HG03378 (cell line): Measurements from ENCODE around the gene UBD.

Source experiments
- ATAC-seq: cut with Tn5 transposase; IDR thresholded peaks from one replicate; pipeline ENCODE4 v1.9.1; 2021; ENCODE audit warnings: mild to moderate bottlenecking, moderate library complexity; ENCODE audit not compliant: unreplicated experiment

The UBD gene

GRCh38 chr6:29559524-29560287 lies at the start of gene UBD:
UBD (minus strand) TSS chr6:29559732; CDS start chr6:29559701, 31 bp downstream.
- no peak for ATAC-seq

DNA sequence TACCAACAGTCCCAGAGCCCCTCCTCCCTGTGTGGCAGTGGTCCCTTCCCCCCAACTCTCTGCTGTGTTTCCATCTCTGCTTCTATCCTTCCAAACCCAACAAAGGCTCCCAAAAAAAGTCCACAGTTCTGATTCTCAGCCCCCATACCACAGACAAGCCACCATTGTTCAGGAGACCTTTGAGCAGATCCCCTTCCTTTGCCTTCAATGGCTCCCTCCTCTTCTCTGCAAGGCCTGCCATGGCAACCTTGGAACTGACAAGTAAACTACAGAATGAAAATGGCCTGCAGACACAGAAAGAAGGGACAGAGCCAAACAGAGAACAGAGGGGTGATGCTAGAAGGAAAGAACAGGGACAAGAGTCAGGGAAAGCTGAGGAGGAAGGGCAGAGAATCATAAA lies 48.6 kb upstream of the UBD start:
- ATAC-seq = no peak

GRCh38 chr6:29603930-29604329 lies 44.4 kb upstream of the UBD start:
- no peak for ATAC-seq

GRCh38 chr6:29603456-29603855 lies 43.9 kb upstream of the UBD start:
- ATAC-seq = no peak

DNA sequence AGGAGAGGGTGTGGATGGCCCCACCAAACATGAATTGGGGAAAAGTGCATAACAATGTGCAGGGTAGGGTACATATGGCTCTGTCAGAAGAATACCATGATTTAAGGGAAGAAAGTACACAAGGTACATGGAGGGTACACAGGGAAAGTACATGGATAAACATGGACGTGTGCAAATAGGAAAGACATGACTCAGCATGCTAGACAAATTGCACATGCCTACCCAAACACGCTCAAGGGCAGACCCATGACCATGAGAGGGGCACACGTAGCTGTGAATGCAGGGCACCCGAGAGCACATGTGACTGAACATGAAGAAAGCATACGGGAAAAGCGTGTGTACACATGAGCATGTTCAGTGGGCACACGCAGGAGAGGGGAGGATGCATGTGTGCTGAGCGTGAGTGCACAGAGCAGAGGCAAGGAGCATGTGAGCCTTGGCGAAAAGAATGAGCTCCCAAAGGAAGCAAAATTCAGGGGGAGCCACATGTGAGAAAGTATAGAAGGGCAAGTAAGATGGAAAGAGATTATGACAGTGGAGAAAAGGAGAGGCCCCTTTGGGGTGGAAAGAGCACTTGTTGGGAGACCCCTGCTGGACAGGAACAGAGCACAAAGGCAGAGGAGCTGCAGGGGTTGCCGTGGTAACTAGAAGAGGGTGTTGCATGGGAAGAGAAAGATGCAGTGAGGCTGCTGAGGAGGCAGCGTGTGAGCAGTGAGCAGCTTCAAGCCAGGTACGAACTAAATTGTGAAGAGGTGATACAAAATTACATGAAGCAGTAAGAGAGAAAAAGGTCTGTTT lies 43.2 kb upstream of the UBD start:
- no peak for ATAC-seq

GRCh38 chr6:29598172-29598747 lies 38.7 kb upstream of the UBD start:
- no peak for ATAC-seq

DNA sequence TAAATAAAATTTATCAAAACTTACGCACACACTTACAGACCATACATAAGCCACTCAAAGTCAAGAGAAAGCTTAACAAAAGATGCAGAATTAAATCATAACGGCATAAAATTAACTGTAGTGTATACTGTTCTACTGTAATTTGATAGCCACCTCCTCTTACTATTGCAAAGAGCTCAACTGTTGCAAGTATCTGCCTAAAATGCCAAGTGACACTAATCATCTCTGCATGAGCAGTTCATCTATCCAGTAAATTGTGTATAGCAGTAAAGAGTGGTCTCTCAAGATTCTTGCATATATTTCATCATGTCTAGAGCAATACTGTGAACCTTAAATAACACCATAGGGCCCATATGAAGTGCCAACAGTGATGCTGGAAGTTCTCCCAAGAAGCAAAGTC lies 37.7 kb upstream of the UBD start:
- no peak for ATAC-seq

- ATAC-seq = no peak
Observed at GRCh38 chr6:29596381-29596900, 36.9 kb upstream of the UBD start.

DNA sequence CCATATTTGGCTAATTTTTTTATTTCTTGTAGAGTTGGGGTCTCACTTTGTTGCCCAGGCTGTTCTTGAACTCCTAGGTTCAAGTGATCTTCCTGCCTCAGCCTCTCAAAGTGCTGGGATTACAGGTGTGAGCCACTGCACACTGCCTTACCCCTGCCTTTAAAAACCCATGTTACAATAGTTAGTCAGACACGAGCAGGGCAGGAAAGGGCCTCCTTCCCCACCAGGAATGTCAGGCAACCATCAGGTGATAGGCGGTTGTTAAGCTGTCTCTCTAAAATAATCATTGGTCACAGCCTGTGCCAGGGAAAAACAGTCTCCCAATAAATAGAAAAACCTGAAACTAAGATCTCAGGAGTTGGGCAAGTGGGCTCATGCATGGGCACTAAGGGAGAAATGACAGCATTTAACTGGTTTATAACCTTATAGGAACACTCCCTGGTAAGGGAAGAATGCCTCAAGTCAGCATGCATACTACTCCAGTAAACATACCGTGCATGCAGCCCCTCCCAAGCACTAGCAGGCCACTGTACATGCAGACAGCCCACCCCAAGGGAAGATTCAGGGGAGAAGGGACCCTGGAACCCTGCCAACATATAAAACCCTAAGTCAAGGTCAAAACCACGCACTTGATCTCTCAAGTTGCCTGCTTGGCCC lies 33.8 kb upstream of the UBD start:
- ATAC-seq = no peak

DNA sequence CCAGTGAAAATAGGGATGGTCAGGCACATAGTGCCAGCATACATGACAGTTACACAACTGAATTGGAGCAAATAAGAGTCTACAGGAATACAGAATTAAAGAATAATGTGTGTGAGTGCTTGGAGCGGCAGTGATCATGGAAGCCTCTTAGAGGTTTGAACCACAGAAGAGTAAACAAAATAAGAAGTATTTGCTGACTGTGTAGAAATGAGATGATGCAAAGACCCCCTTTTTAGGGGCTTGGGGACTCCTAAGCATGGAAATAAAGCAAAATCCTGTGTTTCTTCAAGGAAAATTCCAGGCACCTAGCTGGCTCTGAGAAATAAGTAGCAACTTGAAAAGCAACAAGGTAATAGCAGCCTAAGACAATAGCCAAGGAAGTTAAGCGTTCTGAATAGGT lies 32.1 kb upstream of the UBD start:
- no peak for ATAC-seq

DNA sequence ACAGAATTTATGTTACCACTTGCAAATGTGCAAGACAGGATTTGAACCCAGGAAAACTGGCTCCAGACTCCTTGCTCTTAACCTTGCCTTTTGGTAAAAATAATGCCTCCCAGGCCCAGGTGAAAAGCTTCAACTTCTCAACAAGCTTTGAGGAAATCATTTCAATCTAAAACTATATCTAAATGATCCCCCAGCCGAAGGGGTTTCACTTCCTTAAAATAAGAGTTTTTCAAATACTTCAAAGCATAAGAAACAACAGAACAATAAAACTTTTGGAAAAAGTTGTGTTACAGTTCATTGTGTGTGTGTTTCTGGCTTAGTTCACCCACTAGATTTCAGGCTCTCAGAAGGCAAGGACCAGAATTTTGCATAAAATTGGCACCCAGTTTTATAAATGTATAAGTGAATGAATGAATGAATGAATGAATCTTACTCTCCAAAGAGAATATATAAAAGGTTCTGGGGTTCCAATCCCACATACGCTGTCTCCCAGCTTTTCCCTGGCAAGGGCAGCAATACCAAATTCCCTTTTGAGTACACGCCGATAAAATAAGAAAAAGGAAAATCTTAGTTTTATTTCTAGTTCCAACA lies 30.8 kb upstream of the UBD start:
- no peak for ATAC-seq

DNA sequence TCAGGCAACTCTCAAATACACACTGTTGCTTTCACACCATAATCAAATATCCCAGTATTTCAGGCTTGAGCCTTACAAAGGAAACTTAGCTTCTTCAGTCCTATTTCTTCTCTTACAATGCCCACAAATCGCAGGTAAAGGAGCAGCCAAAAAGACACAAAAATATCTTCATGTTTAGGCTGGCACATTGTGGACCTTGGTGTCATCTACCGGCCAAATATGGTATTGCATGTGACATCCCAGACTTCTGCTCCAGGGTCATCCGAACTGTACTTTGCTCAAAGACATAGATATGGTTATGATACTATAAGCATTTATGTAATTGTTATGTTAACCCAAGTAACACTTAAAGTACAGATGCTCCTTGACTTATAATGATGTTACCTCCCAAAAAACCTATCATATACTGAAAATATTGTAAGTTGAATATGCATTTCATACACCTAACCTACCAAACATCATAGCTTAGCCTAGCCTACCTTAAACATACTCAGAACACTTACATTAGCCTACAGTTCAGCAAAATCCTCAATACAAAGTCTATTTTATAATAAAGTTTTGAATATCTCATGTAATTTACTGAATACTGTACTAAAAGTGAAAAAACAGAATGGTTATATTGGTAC lies 30.0 kb upstream of the UBD start:
- no peak for ATAC-seq

DNA sequence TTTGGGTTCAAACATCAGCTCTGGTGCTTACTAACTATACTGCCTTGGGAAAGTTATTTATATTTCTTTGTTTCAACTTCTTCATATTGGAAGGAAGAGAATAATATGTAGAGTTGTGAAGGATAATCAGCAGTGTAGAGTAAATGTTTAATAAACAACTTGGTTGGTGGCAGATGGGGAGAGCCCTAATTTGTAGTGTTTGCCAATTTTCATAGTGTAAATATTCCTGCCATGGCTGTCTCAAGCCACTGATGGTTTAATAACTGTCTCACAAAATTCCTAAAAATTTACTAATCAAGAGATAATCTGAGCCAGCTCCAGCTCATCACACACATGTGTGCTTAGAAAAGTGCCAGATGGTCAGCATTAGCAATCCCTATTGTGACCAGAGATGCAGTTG lies 25.3 kb upstream of the UBD start, which contains the start of gene OR2H2:
Gene OR2H2, plus strand, starts transcription at position 301 of the 400 bp plus-strand sequence. CDS start 2,824 bp downstream, outside the sequence.
- no peak for ATAC-seq

GRCh38 chr6:29577544-29577943 lies 18.0 kb upstream of the UBD start:
- no peak for ATAC-seq

DNA sequence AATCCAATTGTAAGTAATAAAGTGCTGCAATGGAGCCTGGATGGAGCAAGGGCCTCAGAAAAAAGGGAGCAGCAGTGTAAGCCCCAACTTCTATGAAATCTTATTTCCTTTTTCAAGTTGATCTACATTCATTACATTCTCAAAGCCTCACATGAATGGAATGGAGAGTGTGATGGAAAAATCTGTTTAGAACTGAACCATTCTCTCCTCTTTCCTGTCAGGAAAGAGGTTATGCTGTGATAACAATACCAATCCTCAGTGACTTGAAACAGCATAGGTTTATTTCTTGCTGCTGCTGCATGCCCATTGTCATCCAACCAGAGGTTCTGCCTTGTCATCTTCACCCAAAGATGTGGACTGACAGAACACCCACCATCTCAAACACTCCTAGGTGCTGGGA lies 16.5 kb upstream of the UBD start:
- no peak for ATAC-seq

- ATAC-seq = no peak
Observed at GRCh38 chr6:29567991-29568390, 8.5 kb upstream of the UBD start.

DNA sequence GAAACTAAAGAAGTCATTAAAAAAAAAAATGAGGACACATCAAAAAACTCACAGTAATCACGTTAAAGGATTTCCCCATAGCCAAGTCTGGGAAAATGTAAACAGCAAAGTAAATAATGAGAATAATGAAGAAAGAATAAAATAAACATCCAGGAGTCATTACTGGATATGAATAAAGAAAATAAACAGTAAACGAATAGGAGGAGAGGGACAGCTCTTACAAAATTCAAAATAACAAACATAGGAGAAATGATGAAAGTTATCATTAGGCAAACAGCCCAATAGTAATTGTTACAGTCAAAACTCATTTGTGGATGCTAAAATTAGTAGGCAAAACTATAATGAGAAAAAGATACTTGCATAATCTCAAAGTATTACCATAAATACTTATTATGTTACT lies 8.0 kb upstream of the UBD start:
- ATAC-seq = no peak

GRCh38 chr6:29566856-29567255 lies 7.3 kb upstream of the UBD start:
- no peak for ATAC-seq

DNA sequence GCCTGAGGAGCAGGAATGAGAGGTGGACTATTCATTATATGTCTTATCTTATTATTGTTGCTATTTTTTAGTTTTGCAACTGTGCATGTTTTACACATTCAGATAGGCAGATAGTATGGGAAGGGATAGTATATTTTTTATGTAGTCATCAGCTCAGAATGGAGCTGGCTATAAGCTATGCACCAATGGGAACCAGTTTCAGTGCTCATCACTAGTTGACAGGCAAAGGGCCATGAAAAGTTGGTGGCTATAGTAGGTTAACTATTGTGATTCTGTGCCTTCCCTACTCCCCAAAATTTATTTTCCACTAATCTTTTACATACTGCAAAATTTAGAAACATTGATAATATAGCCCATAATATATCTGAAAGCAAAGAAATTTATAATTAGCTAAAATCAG lies 5.3 kb upstream of the UBD start:
- no peak for ATAC-seq

- ATAC-seq = no peak
Observed at GRCh38 chr6:29563435-29563965, 4.0 kb upstream of the UBD start.
